Fibroblast of skin of right quadriceps (primary cell): Measurements from ENCODE around the gene MYBPC2.
"Not testable (repeated sequence)": the region's sequence is repeated elsewhere in the genome, so short reads cannot be mapped to it uniquely, and the experiment has no call there.

Experiments
- DNase-seq: peaks from one replicate; pipeline ENCODE4 v3.0.0-alpha.2; 2013

Gene MYBPC2

DNA sequence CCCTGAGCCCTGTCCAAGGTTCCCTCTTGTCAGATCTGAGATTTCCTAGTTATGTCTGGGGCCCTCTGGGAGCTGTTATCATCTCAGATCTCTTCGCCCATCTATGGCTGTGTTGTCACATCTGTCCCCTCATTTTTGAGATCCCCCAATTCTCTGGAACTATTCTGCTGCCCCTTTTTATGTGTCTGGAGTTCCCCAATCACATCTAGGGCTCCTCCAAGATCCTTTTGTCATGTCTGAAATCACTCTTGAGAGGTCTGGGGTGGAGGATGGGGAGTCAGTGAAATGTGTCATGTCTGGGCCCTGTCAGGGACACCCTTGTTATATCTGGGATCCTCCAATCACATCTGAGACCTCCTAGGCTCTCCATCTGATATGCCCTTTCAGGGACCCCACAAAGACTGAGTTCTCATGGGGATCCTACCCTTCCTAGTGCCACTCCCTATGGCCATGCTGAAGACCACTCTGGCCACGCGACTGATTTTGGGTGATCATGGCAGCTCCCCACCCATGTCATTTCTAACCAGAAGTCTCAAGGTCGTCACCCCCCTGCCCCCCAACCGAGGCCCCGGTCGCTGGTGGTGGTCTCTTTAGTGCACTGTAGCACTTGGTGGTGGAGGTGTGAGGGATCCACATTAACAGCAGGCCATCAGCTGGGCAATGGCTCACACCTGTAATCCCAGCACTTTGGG lies 3.8 kb upstream of the MYBPC2 start:
- no peak for DNase-seq

DNA sequence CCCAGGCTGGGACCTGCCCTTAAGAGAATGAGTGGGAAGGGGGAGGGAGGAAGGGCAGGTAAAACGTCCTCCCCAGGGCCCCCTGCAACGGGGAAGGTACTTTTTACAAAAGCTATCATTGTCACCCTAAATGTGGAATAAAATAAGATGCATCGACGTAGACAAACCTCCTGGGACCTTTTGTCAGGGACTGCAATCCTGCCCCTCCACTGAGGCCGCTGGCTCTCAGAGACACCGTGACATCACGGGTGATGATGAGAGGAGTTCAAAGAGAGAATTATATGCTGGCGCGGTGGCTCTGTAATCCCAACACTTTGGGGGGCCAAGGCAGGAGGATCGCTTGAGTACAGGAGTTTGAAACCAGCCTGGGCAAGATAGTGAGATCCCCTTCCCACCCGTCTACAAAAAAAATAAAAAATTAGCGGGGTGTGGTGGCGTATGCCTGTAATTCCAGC lies 1.8 kb upstream of the MYBPC2 start:
- no peak for DNase-seq

DNA sequence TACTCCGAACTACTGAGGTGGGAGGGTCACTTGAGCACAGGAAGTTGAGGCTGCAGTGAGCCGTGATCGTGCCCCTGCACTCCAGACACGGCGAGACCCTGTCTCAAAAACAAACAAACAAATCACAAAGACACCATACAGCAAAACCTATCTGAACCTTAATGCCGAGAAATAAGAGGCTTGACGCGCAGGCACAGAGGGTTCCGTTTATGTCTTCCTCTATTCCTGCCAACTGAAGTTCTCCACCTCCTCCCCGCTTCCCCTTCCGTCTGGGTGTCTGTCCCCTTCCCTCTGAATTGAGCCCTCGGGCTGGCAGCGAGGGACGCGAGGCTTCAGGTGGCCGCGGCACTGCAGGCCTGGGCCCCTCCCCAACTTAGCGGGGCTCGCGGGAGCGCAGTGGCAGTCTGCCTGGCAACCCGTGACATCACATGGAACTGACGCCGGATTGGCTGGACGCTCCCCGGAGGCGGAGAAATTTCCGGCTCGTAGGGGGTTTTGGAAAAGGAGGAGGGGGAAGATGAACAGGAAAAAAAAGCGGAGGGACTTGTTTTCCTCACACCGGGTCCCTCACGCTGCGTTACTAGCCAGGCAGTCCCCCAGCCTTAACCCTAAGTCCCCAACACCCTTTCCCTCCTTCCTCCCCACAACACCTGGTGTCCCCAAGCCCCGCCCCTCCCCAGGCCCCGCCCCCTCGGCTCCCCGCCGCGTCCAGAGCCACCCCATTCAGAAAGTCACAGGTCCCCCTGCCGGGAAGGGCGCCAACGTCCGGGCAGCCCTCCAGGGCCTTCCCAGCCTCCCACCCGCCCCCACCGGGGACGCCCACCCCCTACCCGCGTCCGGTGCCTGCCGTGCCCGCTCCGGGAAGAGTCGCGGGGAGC lies 1.1 kb upstream of the MYBPC2 start:
- DNase-seq: peak; percentile 60

DNA sequence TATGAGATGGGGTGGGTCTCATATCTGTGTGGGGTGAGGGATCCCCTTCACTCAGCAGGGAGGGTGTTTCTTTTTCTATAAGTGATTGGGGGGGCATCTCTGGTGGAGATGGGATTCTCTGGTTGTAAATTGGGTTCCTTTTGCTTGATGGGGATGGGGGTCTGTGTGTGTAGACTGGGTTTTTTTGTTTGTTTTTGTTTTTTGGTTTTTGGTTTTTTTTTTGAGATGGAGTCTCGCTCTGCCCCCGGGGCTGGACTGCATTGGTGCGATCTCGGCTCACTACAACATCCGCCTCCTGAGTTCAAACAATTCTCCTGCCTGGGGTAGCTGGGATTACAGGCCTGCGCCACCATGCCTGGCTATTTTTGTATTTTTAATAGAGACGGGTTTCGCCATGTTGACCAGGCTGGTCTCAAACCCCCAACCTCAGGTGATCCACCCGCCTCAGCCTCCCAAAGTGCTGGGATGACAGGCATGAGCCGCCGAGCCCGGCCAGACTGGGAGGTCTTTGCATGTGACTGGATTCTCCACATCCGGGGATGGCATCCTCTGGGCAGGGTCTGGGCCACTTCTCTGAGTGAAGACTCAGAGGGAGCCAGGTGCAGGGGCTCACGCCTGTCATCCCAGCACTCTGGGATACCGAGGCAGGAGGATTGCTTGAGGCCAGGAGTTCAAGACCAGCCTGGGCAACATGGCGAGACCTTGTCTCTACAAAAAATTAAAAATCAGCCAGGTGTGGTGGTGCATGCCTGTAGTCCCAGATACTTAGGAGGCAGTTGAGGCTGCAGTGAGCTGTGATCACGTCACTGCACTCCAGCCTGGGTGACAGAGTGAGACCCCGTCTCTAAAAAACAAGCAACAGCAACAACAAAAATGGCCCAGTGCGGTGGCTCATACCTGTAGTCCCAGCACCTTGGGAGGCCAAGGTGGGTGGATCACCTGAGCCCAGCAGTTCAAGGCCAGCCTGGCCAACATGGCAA lies 799 bp downstream of the MYBPC2 start:
- no peak for DNase-seq

DNA sequence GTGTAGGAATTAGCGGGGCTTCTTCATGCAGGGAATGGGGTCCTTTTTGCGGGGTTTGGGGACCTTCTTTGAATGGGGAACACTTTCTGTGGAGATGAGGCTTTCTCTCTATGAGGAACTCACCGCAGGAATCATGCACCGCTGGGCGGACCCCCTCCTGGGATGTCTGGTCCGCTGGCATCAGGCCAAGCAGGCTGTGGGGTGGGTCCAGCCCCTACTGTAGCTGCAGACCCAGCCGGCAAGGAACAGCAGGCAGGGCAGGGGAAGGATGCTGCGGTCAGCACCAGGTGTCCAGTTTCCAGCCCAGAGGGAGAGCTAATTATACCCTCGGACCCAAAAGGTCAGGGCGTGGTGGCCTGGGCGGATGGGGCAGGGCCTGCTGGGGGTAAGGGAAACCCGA lies 1.8 kb downstream of the MYBPC2 start:
- DNase-seq: no peak

DNA sequence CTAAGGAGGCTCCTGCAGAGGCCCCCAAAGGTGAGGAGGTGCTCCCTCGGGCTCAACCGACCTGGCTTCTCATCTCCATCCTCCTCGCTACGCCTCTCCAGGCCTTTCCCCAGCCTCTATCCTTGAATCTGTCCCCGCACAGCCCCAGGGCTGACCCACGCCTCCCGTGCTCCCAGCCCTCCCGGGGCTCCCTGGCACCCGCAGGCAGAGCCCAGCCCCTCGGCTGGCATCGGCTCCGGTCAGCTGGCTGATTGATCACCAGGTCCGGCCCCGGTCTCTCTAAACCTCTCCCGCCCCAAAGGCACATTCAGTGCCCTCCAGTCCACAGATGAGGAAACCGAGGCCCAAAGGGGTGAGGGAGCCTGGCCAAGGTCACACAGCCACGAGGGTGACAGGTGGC lies 2.5 kb downstream of the MYBPC2 start:
- no peak for DNase-seq

DNA sequence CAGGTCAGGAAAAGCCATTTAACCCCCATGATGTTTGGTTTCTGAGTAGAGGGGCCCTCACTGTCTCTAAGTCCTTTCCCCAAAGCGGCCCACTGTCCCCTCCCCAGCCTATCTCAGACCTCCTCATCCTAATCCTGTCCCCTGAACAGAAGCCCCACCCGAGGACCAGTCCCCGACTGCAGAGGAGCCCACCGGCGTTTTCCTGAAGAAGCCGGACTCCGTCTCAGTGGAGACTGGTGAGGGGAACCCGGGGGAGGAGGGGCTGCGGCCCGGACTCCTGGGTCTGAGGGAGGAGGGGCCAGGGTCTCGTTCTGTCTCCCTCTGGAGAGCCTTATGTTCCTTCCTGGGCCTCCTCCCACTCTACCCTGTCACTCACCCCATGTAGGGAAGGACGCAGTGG lies 2.9 kb downstream of the MYBPC2 start:
- DNase-seq: no peak

DNA sequence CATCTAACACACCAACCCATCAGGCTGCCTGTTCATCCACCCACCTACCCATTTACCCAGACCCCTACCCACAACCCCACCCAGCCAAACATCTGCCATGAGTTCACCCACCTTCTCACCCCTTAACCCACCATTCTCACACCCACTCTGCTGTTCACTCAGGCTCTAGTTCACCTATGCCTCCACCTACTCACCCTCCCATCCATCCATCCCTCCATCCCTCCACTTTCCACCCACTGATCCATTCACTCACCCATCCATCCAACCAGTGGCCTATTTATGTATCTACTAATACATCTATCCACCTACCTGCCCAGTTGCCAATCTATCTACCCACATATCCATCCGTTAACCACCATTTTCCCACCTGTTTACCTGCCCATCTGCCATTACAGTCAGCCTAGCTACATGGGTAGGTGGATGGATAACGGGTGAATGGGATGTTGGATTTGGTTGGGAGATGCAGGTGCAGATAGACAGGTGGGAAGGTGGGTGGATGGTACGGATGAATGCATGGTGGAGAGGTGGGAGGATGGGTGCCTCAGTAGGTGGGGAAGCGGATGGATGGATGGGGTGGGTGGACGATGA lies 5.3 kb downstream of the MYBPC2 start:
- no peak for DNase-seq

DNA sequence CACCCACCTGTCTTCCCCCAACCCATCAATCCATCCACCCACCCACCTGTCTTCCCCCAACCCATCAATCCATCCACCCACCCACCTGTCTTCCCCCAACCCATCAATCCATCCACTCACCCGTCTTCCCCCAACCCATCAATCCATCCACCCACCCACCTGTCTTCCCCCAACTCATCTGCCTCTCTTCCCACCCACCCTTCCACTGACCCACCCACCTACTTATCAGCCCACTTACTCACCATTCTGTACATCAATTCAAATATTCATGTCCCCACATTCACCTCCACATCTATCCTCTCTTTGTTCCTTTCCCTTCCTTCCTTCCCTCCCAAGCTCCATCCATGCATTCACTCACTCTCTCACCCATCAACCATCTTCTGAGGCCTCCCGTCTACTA lies 6.4 kb downstream of the MYBPC2 start:
- not testable (repeated sequence) for DNase-seq

DNA sequence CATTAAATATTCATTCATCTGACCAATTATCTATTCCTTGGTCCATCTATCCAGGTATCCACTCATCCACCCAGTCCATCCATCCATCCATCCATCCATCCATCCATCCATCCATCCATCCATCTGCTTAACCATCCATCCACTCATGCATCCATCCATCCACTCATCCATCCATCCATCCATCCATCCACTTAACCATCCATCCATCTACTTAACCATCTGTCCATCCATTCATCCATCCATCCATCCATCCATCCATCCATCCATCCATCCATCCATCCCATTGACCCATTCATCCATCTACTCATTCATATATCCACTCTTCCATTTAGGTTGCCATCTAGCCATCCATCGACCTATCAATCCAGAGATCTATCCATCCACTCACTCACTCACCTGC lies 11.4 kb downstream of the MYBPC2 start:
- no peak for DNase-seq

DNA sequence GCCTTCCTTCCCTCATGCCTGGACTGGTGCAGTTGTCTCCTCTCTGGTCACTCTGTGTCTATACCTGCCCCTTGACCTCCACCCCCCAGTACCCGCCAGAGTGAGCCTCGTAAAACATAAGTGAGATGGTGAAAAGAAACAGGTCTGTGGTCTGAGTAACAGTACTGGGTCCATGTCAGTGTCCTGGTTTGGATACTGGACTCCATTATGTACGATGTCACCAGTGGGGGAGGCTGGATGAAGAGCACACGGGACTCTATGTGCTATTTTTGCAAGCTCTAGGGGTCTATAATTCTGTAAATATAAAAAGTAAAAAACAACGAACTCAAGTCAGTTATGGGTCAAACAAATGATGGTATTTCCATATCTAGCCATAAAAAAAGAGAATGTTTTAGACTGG lies 14.4 kb downstream of the MYBPC2 start:
- no peak for DNase-seq

DNA sequence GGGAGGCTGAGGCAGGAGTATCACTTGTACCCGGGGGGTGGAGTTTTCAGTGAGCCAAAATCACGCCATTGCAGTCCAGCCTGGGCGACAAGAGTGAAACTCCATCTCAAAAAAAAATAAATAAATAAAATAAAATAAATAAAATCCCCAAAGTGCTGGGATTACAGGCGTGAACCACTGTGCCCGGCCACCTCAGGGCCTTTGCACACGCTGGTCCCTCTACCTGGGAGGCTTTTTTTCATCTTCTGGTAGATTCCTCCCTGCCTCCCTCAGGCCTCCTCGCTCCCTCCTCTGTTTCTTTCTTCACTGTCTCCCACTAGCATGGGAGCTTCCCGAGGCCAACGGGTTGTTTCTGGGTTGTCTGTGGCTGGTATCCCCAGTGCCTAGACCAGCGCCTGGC lies 15.1 kb downstream of the MYBPC2 start:
- no peak for DNase-seq

DNA sequence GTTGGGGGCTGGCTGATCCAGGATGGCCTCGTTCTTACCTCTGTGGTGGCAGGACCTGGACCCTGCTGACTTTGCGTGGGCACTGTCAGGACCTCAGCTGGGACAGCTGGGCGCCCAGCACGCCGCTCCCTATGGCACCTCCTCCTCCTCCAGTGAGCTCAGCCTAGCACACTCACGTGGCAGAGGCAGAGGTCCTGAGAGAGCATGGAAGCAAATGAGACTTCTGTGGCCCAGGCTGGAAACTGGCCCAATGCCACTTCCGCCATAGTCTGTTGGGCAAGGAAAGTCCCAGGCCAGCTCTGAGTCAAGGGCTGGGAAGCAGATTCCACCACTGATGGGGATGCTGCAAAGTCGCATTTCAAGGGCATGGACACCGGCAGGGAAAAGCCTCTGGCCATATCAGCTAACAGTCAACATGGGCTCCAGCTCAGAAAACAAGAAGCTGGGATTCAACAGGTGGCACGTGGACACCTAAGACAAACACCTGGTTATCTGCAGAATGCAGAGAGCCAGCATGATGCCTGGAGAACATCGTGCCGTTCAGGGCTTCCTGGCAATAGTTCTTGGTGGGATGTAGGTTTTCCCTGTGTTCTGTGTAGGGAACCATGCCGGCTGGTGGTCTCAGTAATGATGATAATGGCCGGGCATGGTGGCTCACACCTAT lies 16.7 kb downstream of the MYBPC2 start:
- DNase-seq: no peak

DNA sequence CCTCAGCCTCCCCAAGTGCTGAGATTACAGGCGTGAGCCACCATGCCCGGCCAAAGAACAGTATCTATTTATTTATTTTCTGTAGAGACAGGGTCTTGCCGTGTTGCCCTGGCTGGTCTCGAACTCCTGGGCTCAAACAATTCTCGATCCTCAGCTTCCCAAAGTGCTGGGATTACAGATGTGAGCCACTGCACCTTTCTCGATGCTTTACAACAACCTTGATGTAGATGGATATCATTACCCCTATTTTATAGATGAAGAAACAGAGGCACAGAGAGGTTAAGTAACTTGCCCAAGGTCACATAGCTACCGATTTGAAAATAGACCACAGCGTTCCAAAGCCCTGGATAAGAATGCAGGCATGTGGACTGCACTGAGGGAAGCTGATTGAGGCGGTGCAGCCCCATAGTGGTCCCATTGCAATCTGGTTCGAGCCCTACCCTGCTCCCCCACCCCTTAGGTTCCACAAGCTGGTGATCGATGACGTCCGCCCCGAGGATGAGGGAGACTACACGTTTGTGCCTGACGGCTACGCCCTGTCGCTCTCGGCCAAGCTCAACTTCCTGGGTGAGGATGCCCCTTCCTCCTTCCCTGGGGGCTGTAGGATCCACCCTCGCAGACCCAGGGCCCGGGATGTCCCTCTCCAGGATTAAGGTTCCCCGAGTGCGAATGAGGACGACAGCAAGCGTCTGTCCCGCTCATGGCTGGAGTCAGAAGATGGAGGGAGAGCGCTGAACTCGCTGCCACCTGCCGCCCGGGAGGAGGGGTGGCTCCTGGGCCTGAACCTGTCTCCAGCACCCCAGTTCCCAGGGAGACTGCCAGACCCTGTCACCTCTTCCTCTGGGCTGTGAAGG lies 17.9 kb downstream of the MYBPC2 start:
- no peak for DNase-seq

DNA sequence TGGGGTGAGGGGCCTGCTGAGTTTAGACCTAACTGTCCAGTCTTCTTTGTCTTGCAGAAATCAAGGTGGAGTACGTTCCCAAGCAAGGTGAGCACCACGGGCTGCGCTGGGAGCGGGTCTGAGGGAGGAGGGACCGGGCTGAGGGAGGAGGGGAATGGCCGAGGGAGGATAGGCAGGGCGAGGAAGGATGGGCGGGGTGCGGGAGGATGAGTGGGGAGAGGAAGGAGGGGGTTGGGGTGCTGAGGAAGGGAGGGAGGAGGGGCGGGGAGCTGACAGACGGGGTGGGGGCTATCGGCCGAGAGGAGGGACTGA lies 18.5 kb downstream of the MYBPC2 start:
- DNase-seq: no peak

DNA sequence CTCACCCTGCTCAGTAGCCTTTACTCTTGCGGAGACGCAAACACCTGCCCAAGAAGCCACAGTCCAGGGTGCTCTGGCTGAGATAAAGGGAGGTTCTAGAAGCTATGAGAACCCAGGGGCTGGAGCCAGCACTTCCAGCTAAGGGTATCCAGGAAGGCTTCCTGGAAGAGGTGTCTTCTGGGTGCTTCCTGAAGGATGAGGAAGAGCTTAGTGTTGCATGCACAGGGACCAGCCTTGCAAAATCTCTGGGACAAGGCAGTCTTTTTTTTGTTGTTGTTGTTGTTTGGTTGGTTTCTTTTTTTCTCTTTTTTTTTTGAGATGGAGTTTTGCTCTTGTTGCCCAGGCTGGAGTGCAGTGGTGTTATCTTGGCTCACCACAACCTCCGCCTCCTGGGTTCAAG lies 20.6 kb downstream of the MYBPC2 start:
- DNase-seq: no peak

DNA sequence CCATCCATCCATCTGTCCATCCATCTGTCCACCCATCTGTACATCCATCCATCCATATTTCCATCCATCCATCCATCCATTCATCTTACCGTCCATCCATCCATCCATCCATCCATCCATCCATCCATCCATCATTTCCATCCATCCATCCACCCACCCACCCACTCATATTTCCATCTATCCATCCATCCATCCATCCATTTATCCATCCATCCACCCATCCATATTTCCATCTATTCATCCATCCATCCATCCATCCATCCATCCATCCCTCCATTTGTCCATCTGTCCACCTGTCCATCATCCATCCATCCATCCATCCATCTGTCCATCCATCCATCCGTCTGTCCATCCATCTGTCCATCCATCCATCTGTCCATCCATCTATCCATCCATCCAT lies 23.3 kb downstream of the MYBPC2 start:
- no peak for DNase-seq

DNA sequence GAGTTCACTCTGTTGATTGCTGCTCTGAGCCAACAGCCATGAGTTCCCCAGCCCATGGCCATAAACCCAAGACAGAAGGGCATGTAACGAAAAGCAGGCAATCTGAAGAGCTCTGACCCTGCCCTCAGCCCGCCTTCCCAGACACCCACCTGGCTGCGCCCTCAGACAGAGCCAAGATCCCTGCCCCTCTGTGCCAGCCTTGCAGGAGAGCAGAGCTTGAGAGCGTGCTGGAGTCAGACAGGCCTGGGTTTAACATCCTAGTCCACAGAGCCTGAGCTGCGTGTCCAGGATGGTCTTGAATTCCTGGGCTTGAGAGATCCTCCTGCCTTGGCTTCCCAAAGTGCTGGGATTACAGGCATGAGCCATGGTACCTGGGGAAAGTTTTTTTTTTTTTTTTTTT lies 24.6 kb downstream of the MYBPC2 start:
- no peak for DNase-seq

DNA sequence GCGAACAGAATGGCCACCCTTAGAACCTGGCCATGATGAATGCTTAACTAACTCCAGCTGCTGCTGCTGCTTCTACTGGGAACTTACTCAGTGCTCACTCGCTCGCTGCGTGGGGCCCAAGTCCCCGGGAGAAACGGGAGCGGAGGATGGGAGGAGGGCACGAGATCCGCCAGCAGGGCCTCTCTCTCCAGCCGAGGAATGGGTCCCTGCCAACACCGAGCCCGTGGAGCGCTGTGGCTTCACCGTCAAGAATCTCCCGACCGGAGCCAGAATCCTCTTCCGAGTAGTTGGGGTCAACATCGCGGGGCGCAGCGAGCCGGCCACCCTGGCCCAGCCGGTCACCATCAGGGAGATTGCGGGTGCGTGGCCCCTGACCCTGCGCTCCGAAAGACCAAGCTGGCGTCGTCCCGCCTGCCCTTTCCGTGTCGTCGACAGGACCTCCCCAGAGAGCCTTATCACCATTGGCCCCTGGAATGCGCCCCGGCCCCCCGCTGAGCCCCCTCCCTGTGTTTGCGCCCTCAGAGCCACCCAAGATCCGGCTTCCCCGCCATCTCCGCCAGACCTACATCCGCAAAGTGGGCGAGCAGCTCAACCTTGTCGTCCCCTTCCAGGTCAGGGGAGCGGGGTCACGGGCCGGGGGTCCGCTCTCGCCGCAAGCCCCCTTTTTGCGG lies 25.8 kb downstream of the MYBPC2 start:
- DNase-seq: no peak

DNA sequence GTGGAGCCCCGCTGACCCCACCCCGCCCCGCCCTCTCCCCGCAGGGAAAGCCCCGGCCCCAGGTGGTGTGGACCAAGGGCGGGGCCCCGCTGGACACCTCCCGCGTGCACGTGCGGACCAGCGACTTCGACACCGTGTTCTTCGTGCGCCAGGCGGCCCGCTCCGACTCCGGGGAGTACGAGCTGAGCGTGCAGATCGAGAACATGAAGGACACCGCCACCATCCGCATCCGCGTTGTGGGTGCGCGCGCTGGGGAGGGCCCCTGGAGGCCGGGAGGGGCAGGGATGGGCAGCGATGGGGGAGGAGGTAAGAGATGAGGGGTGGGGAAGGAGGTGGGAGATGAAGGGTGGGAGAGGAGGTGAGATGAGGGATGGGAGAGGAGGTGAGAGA lies 26.4 kb downstream of the MYBPC2 start:
- no peak for DNase-seq

DNA sequence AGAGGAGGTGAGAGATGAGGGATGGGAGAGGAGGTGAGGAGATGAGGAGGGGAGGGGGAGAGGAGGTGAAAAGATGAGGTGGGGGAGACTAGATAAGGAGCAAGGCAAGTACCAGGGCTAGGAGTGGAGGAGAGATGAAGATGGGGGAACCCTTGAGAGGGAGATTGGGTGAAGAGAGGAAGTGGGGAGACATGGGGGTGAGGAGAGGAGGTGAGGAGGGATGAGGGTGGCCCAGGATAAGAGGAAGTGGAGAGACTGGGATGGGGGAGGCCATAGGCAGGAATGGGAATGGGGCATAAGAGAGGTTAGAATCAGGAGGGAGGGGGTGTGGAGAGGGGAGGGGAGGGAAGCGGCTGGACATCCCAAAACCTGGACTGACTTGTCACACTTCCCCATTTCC lies 26.9 kb downstream of the MYBPC2 start:
- DNase-seq: no peak
